Muscle of leg (tissue), 11 donors: ENCODE measurements around the gene TOE1. TPM values are rescaled to one million over a fixed set of nuclear protein-coding genes. Genes with fewer than 3 reads are reported as not detected.

Experiments
- DNase-seq: peaks from one replicate; pipeline ENCODE4 v3.0.0; 2013
- H3K27ac ChIP-seq: one replicate; pipeline ENCODE4 v1.5.1; 2013; ENCODE audit warnings: mild to moderate bottlenecking, low read length, control low read depth
- H3K27me3 ChIP-seq: one replicate; pipeline ENCODE4 v1.6.1; 2013; ENCODE audit warnings: low read length; ENCODE audit not compliant: control insufficient read depth, insufficient read depth
- H3K36me3 ChIP-seq: one replicate; pipeline ENCODE4 v1.6.1; 2013; ENCODE audit warnings: low read length; ENCODE audit not compliant: control insufficient read depth, insufficient read depth
- H3K4me1 ChIP-seq: one replicate; pipeline ENCODE4 v1.6.1; 2013; ENCODE audit warnings: low read length; ENCODE audit not compliant: control insufficient read depth, insufficient read depth
- H3K4me3 ChIP-seq: one replicate; pipeline ENCODE4 v1.5.1; 2013; ENCODE audit warnings: low read length, control low read depth
- H3K9me3 ChIP-seq: replicated peaks from 2 replicates; pipeline ENCODE4 v1.6.1; 2013; ENCODE audit warnings: low read depth, low read length; ENCODE audit not compliant: control insufficient read depth
- WGBS: methylation state at CpG from one replicate; pipeline ENCODE4 v1.1.5; 2013; ENCODE audit warnings: missing lambda C conversion rate; ENCODE audit not compliant: insufficient coverage; 5-methylcytosine and 5-hydroxymethylcytosine counted together
- polyA plus RNA-seq, 8 donors: library from polyadenylated mRNA; unstranded; fragments of 120-200 nt; gene quantifications; one replicate each; pipeline versions ENCODE4 v1.2.1 to v1.2.3, GENCODE V29; 2013; ENCODE audit warnings: inconsistent platforms in 1 of 8, low replicate concordance in 1 of 8; ENCODE audit not compliant: insufficient read length in 8 of 8, insufficient read depth in 1 of 8
- total RNA-seq: library from RNA; stranded (reverse); fragments of 120-200 nt; gene quantifications from one replicate; pipeline ENCODE4 v1.2.4, GENCODE V29; 2013

The TOE1 gene
- total and polyA plus RNA-seq, 9 donors: 6.8 to 9.9 (median 7.8) TPM

- 0% methylated on average over 1 of the region's 6 CpGs for WGBS
- DNase-seq: no peak
- H3K27ac ChIP-seq: no peak overlapping the region
- H3K4me1 ChIP-seq: peaks cover 23% of the 10 kb centered on the region
- peaks cover 16% of the 10 kb centered on the region for H3K36me3 ChIP-seq
- H3K9me3 ChIP-seq: no peaks in the 10 kb centered on the region
- peak overlapping the region; percentile 54 for H3K4me3 ChIP-seq
- H3K27me3 ChIP-seq: peaks cover 2% of the 10 kb centered on the region
Observed at GRCh38 chr1:45325851-45326506, 14.0 kb upstream of the TOE1 start.

DNA sequence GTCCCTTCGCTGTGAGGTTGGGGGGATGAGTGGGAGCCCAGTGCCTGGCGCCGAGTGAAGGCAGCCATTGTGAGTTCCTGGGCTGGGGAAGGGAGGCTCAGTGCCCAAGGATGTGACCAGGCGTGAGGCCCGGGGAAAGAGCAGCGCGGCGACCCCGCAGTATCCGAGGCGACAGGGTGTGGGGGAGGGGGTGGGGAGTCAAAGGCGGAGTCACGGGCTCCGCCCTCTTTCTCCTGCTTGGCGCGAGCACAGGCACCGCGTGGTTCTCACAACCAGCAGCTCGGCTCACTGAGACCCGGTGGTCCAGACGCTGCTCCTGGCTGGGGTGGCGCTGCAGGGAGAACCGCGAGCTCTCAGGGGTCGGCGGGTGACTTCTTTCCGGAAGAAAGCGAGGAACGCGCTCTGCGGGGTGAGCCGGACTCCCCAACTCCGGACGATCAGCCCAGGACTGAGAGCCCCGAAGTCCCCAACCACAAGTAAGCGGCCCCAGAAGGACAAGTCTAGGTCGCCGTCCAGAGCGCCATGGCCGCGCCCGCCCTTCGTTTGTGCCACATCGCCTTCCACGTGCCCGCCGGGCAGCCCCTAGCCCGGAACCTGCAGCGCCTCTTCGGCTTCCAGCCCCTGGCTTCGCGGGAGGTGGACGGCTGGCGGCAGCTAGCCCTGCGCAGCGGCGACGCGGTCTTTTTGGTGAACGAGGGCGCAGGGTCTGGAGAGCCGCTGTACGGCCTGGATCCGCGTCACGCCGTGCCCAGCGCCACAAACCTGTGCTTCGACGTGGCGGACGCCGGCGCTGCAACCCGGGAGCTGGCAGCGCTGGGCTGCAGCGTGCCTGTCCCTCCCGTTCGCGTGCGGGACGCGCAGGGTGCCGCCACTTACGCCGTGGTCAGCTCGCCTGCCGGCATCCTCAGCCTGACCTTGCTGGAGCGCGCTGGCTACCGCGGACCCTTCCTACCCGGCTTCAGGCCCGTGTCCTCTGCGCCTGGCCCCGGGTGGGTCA is 13.0 kb upstream of the TOE1 start, which contains the start of gene HPDL:
HPDL (plus strand) TSS at position 269 of the 997 bp plus-strand sequence; CDS start at position 523, 254 bp downstream.
- H3K4me1 ChIP-seq: peaks cover 23% of the 10 kb centered on the region
- peak within 1 kb of the TSS; percentile 54 for H3K4me3 ChIP-seq
- H3K9me3 ChIP-seq: no peaks in the 10 kb centered on the region
- H3K27me3 ChIP-seq: peaks cover 2% of the 10 kb centered on the region
- 3% methylated on average over 92 of the region's 96 CpGs for WGBS
- peaks cover 25% of the 10 kb centered on the region for H3K36me3 ChIP-seq
- H3K27ac ChIP-seq: no peak within 1 kb of the TSS
- peak; percentile 83 for DNase-seq

- H3K4me3 ChIP-seq: peak overlapping the region; percentile 54
- H3K4me1 ChIP-seq: peaks cover 23% of the 10 kb centered on the region
- no peak for DNase-seq
- H3K36me3 ChIP-seq: peaks cover 34% of the 10 kb centered on the region
- H3K27ac ChIP-seq: no peak overlapping the region
- WGBS: 26% methylated on average over 18 of the region's 19 CpGs
- H3K9me3 ChIP-seq: no peaks in the 10 kb centered on the region
- peaks cover 2% of the 10 kb centered on the region for H3K27me3 ChIP-seq
Observed at GRCh38 chr1:45327644-45328515, 12.1 kb upstream of the TOE1 start.

DNA sequence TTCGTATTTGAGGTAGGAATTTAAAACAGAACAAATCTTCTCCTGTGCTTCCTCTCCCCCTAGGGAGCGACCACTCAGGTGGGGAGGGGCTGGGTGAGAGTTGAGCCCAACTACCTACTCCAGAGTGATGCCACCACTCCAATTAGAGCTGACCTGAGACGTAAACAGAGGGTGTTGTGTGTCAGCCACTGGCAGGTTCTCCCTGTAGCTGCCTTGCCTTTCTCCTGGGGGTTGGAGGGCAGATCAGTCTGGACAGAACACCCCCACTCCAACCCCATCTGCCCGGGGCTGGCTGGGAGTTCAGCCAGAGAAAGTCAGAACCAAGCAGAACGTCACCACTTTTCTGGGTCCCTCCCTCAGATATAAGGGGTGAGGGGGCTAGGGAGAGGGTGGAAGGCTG is 11.3 kb upstream of the TOE1 start:
- Histone ChIP-seq H3K36me3 (peaks cover 42% of the 10 kb centered on the region), H3K9me3 (no peaks in the 10 kb centered on the region), H3K4me3 (no peak overlapping the region), H3K27ac (no peak overlapping the region), H3K27me3 (peaks cover 2% of the 10 kb centered on the region), H3K4me1 (peaks cover 23% of the 10 kb centered on the region)
- no CpG with 5 or more reads among the region's 5 CpGs for WGBS
- no peak for DNase-seq

DNA sequence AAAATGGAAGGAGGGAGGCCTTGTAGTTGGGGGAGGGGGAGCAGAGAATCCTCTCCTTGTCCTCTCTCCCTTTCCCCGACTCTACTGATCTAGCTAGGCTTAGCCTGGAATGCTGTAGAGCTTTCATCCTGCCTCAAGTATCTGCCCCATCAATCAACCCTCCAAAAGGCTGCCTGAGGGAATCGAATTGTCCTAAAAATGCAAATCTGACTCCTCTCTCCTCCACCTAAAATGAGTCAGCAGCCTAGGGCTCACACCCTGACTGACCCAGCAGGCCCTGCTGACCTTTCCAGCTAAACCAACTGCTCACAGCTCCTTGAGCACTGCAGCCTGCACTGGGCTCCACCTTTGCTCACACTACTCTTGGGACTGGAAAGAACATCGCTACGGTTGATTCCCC is 10.5 kb upstream of the TOE1 start:
- Histone ChIP-seq H3K9me3 (no peaks in the 10 kb centered on the region), H3K4me3 (no peak overlapping the region), H3K4me1 (peaks cover 28% of the 10 kb centered on the region), H3K36me3 (peaks cover 49% of the 10 kb centered on the region), H3K27me3 (peaks cover 2% of the 10 kb centered on the region), H3K27ac (no peak overlapping the region)
- DNase-seq: no peak
- whole genome bisulfite sequencing: 0% methylated on average over 1 of the region's 4 CpGs

DNA sequence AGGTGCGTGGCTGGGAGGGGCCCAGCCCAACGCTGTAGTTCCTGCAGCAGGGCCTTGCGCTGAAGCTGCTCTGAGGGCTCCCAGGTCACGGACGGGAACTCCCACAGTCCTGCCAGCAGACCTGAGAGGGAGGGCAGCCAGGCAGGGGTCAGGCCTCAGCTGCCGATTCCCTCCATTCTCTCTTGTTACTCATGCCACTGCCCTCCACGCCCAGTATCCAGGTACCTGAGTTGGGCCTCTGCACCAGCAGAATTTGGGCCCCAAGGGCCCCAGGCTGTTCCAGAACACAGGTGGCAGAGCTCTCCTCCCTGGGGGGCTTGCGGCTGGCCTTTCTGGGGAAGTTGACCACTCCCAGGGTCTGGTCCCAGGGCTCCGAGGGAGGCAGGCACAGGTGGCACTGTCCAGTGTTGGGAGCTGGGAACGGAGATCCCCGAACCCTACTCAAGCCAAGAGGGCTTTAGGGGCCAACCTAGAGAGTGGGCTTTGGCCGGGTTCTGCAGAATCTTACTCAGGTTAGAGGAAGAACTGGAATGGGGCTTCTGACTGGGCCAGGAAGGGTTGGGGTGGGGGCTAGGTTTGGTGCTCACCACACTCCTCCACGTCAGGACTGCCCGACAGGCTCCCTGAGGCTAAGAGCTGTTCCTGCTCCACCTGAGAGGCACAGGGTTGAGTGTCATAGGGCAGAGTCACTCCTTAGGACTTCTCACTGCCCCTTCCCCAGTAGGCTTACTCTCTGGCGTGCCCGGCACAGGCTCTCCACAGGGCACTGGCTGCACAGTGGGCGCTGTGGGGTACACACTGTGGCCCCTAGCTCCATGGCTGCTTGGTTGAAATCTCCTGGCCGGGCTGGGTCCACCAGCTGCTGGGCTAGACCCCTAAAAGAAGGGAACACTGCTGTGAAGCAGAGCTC is 8.3 kb upstream of the TOE1 start:
- 96% methylated on average over 14 of the region's 18 CpGs for WGBS
- Histone ChIP-seq H3K27me3 (peaks cover 2% of the 10 kb centered on the region), H3K4me1 (peaks cover 19% of the 10 kb centered on the region), H3K4me3 (no peak overlapping the region), H3K36me3 (peaks cover 51% of the 10 kb centered on the region), H3K9me3 (no peaks in the 10 kb centered on the region), H3K27ac (no peak overlapping the region)
- DNase-seq: no peak

DNA sequence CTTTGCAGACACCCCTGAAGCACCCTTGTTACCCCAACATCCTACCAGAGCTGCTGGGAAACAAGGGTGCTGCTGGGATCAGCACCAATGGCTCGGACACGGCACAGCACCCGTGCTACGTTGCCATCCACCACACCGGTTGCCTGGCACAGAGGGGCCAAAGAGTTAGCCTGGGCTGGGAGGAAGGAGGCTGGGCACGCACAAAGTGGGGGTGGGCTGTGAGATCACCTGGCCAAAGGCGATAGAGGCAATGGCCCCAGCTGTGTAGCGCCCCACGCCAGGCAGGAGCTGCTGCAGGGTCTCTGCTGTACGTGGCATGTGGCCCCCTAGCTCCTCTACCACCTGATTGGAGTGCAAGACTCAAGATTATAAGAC is 7.6 kb upstream of the TOE1 start:
- H3K9me3 ChIP-seq: no peaks in the 10 kb centered on the region
- H3K4me1 ChIP-seq: peaks cover 13% of the 10 kb centered on the region
- 94% methylated on average over 8 of the region's 10 CpGs for WGBS
- no peak overlapping the region for H3K4me3 ChIP-seq
- no peak overlapping the region for H3K27ac ChIP-seq
- DNase-seq: no peak
- peaks cover 51% of the 10 kb centered on the region for H3K36me3 ChIP-seq
- peaks cover 2% of the 10 kb centered on the region for H3K27me3 ChIP-seq

DNA sequence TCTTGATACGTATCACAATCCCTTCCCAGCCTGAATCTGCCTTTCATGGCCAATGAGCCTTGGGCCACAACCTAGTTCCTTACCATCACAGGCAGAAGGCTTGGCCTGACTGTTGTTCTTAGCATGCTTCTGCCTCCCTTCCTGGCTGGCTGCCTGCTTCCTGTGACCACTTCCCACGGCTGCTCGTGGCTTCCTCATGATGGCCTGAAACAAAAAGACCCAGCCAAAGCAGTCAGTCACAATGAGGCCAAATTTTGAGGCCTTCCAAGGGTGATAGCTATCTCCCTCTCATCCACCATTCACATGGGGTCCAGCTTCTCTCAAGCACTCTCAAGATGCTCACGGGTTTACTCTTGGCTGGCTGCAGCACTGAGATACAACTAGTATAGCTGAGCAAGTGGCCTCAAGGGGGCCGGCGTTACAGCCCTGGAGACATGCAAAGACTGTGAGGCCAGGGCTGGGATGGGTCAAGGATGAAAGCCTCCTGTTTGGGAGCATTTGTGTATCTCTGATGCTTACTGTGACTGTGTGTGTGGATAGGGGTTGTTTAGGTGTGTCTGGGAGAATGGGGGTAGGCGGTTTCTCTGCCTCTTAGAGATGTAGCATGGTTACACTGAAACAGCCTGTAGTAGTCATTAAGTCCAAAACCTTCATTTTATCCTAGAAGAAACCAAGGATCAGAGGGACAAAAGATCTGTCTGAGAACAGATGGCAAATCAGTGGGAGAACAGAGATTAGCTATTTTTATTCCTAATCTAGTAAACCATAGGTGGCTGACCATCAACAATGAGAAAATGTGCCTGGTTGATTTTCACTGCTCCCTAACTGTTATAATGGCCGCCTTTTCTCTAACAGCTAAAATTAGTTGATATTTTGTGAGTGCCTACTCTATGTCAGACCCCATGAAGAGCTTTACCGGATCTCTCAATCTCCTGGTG is 5.4 kb upstream of the TOE1 start:
- no peaks in the 10 kb centered on the region for H3K27me3 ChIP-seq
- peak overlapping the region; percentile 26 for H3K27ac ChIP-seq
- H3K9me3 ChIP-seq: no peaks in the 10 kb centered on the region
- no peak overlapping the region for H3K4me3 ChIP-seq
- H3K36me3 ChIP-seq: peaks cover 43% of the 10 kb centered on the region
- 40% methylated on average over 6 of the region's 9 CpGs for WGBS
- peak; percentile 59 for DNase-seq
- H3K4me1 ChIP-seq: peaks cover 12% of the 10 kb centered on the region
